Fibroblast of skin of left quadriceps (primary cell): ENCODE data around the gene CCDC70.
"Not testable (repeated sequence)": the region's sequence is repeated elsewhere in the genome, so short reads cannot be mapped to it uniquely, and the experiment has no call there.

ENCODE experiments used
- DNase-seq, 2 experiments: peaks; one replicate each; pipeline ENCODE4 v3.0.0-alpha.2; 2013; ENCODE audit warnings: low read depth in 2 of 2

The CCDC70 gene

GRCh38 chr13:51909265-51909664, 47.5 kb downstream of the CCDC70 start:
- not testable (repeated sequence) for DNase-seq

GRCh38 chr13:51910508-51910907, 48.7 kb downstream of the CCDC70 start:
- DNase-seq: no peak

DNA sequence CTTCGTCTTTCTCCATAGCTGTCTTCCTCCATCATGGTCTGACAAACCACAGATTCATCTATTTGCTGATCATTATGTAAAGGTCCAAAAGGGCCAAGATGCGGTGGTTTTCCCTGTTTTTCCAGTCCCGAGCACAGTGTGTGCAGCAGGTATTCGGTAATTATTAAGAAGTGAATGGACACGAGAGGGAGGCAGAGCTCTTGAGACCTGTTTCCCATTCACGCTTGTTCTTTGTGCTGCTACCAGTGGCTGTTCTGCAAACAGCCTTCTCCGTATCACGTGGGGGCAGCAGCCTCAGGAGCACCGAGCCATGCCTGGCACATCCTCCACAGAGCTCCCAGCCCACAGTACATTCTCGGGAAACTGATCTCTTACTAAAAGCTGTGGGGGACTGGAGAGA, 50.3 kb downstream of the CCDC70 start:
- no peak for DNase-seq

GRCh38 chr13:51912511-51913225, 50.9 kb downstream of the CCDC70 start:
- DNase-seq: no peak

- no peak for DNase-seq
These were observed 51.8 kb downstream of the CCDC70 start for GRCh38 chr13:51913421-51914136.

DNA sequence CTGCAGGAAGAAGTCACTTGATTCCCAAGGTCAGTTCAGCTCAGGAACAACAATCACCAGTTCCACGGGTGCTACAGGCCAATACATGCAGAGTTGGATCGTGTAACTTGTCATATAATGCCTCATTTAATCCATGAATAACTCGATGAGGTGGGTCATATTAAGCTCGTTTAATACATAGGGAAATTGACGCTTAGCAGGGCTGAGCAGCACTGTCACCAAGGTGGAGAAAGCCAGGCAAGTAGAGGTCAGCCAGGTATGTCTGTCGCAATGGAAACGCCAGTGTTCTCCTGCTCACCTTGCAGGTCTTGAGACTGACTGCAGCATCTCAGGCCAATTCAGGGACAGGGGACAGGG, 52.3 kb downstream of the CCDC70 start:
- DNase-seq: no peak
